ENCODE results near the gene MRPL32. TPM values are rescaled to one million over a fixed set of nuclear protein-coding genes. Genes with fewer than 3 reads are reported as not detected.

MRPL32 gene
- total RNA-seq, 1 experiment from 2014 or later = 102 TPM

GRCh38 chr7:42964293-42964692, 32.1 kb downstream of the MRPL32 start:
- DNase-seq (ENCODE audit: low spot score) = no peak
- H3K27ac ChIP-seq (ENCODE audit: low read depth, low read length, poor library complexity, severe bottlenecking) = no peak overlapping the region
- no peaks in the 10 kb centered on the region for H3K9me3 ChIP-seq (ENCODE audit: low read depth, low read length, poor library complexity, severe bottlenecking)
- H3K27me3 ChIP-seq (replicated peaks; ENCODE audit: insufficient read depth, low read depth, low read length, poor library complexity) = no peaks in the 10 kb centered on the region
- BruUV-seq (replicated peaks) = no TSS peak
- CTCF ChIA-PET = no interaction called here
- intact Hi-C loops (cut with micrococcal nuclease; ENCODE audit: unreplicated experiment) = no loop called here
- TF ChIP-seq CTCF (conservative IDR thresholded peaks at IDR 0.05; ENCODE audit: low read depth, low read length) = no peak
- TF ChIP-seq EZH2 (IDR thresholded peaks at IDR 0.05; ENCODE audit: borderline replicate concordance, low read depth, low read length, poor library complexity, severe bottlenecking) = no peak
- no peaks in the 10 kb centered on the region for H3K36me3 ChIP-seq (ENCODE audit: insufficient read depth, low read length, poor library complexity, severe bottlenecking)
- no peak overlapping the region for H3K4me3 ChIP-seq (ENCODE audit: low read depth, low read length, poor library complexity, severe bottlenecking)
- POLR2A ChIA-PET (ENCODE audit: low non-redundant PET) = no interaction called here
- no peaks in the 10 kb centered on the region for H3K4me1 ChIP-seq (ENCODE audit: insufficient read depth, low read length, poor library complexity, severe bottlenecking)

GRCh38 chr7:42964849-42965805, 33.0 kb downstream of the MRPL32 start:
- Histone ChIP-seq H3K36me3 (ENCODE audit: insufficient read depth, low read length, poor library complexity, severe bottlenecking) (no peaks in the 10 kb centered on the region), H3K4me3 (ENCODE audit: low read depth, low read length, poor library complexity, severe bottlenecking) (no peak overlapping the region), H3K9me3 (ENCODE audit: low read depth, low read length, poor library complexity, severe bottlenecking) (no peaks in the 10 kb centered on the region), H3K27me3 (replicated peaks; ENCODE audit: insufficient read depth, low read depth, low read length, poor library complexity) (no peaks in the 10 kb centered on the region), H3K4me1 (ENCODE audit: insufficient read depth, low read length, poor library complexity, severe bottlenecking) (no peaks in the 10 kb centered on the region), H3K27ac (ENCODE audit: low read depth, low read length, poor library complexity, severe bottlenecking) (no peak overlapping the region)
- no TSS peak for BruUV-seq (replicated peaks)
- TF ChIP-seq CTCF (conservative IDR thresholded peaks at IDR 0.05; ENCODE audit: low read depth, low read length) (no peak), EZH2 (IDR thresholded peaks at IDR 0.05; ENCODE audit: borderline replicate concordance, low read depth, low read length, poor library complexity, severe bottlenecking) (no peak)
- ChIA-PET CTCF (no interaction called here), POLR2A (ENCODE audit: low non-redundant PET) (no interaction called here)
- no peak for DNase-seq (ENCODE audit: low spot score)
- intact Hi-C loops (cut with micrococcal nuclease; ENCODE audit: unreplicated experiment) = no loop called here

GRCh38 chr7:42967391-42967790, 35.2 kb downstream of the MRPL32 start:
- BruUV-seq (replicated peaks) = no TSS peak
- CTCF ChIA-PET = no interaction called here

More at GRCh38 chr7:42967391-42967790, 35.2 kb downstream of the MRPL32 start:
- Histone ChIP-seq H3K4me3 (ENCODE audit: low read depth, low read length, poor library complexity, severe bottlenecking) (no peak overlapping the region), H3K27me3 (replicated peaks; ENCODE audit: insufficient read depth, low read depth, low read length, poor library complexity) (no peaks in the 10 kb centered on the region), H3K4me1 (ENCODE audit: insufficient read depth, low read length, poor library complexity, severe bottlenecking) (peaks cover 3% of the 10 kb centered on the region), H3K27ac (ENCODE audit: low read depth, low read length, poor library complexity, severe bottlenecking) (no peak overlapping the region), H3K36me3 (ENCODE audit: insufficient read depth, low read length, poor library complexity, severe bottlenecking) (no peaks in the 10 kb centered on the region), H3K9me3 (ENCODE audit: low read depth, low read length, poor library complexity, severe bottlenecking) (no peaks in the 10 kb centered on the region)
- POLR2A ChIA-PET (ENCODE audit: low non-redundant PET) = no interaction called here
- no peak for DNase-seq (ENCODE audit: low spot score)
- TF ChIP-seq CTCF (conservative IDR thresholded peaks at IDR 0.05; ENCODE audit: low read depth, low read length) (no peak), EZH2 (IDR thresholded peaks at IDR 0.05; ENCODE audit: borderline replicate concordance, low read depth, low read length, poor library complexity, severe bottlenecking) (no peak)
- intact Hi-C loops (cut with micrococcal nuclease; ENCODE audit: unreplicated experiment) = no loop called here

All from A673 (cell line).